ENCODE data around the gene DUSP15. TPM values are rescaled to one million over a fixed set of nuclear protein-coding genes. Genes with fewer than 3 reads are reported as not detected.
A peak's percentile ranks its signal among the peaks of the same experiment; 100 is the strongest.

DUSP15 gene
- total RNA-seq, 2 experiments from 2014 or later = not detected

GRCh38 chr20:31864521-31865400 is 5.6 kb downstream of the DUSP15 start:
- Histone ChIP-seq H3K9me3 (ENCODE audit: control insufficient read depth in 1 of 2, insufficient read depth in 1 of 2, low read length in 2 of 2) (peaks cover 0 to 12% of the 10 kb centered on the region in 2 experiments), H3K27me3 (ENCODE audit: control insufficient read depth in 1 of 2, insufficient read depth in 2 of 2, low read length in 2 of 2) (peaks cover 20 to 27% of the 10 kb centered on the region in 2 experiments), H3K36me3 (ENCODE audit: insufficient read depth, low read length) (no peaks in the 10 kb centered on the region), H3K4me1 (ENCODE audit: insufficient read depth, low read length) (peaks cover 18% of the 10 kb centered on the region), H3K4me3 (ENCODE audit: low read length) (no peak overlapping the region), H3K27ac (ENCODE audit: low read depth in 1 of 2, low read length in 2 of 2) (no peak overlapping the region)
- Mint-ChIP-seq H3K9me3 (no peaks in the 10 kb centered on the region), H3K27ac (no peak overlapping the region), H3K36me3 (ENCODE audit: low read depth) (no peaks in the 10 kb centered on the region), H3K27me3 (peaks cover 29% of the 10 kb centered on the region), H3K4me3 (no peak overlapping the region), H3K4me1 (ENCODE audit: low read depth) (peaks cover 17% of the 10 kb centered on the region)
- CTCF ChIA-PET = interaction anchor here (0.7 kb wide), 1 partner anchor 12 kb away, joined by 4 read pairs; no protein-coding TSS in a partner anchor
- no peak for TF ChIP-seq CTCF (IDR thresholded peaks at IDR 0.05)
- POLR2A ChIA-PET = no interaction called here
- no peak for ATAC-seq (ENCODE audit: poor library complexity)
- DNase-seq = no peak
- intact Hi-C loops (cut with DNase I, micrococcal nuclease) = no loop called here

- ATAC-seq (ENCODE audit: poor library complexity) (no peak), DNase-seq (no peak)
- H3K4me3 Mint-ChIP-seq = no peak overlapping the region
- peaks cover 16% of the 10 kb centered on the region for H3K27me3 Mint-ChIP-seq
- no peak overlapping the region for H3K4me3 ChIP-seq (ENCODE audit: low read length)
- H3K27me3 ChIP-seq (ENCODE audit: control insufficient read depth in 1 of 2, insufficient read depth in 2 of 2, low read length in 2 of 2) = peaks cover 21 to 26% of the 10 kb centered on the region in 2 experiments
- no peak overlapping the region for H3K27ac ChIP-seq (ENCODE audit: low read depth in 1 of 2, low read length in 2 of 2)
- CTCF ChIA-PET = interaction anchor here (1.3 kb wide), 1 partner anchor 11 kb away, joined by 3 read pairs; no protein-coding TSS in a partner anchor
- peaks cover 15% of the 10 kb centered on the region for H3K4me1 ChIP-seq (ENCODE audit: insufficient read depth, low read length)
- H3K9me3 Mint-ChIP-seq = no peaks in the 10 kb centered on the region
- no peak for TF ChIP-seq CTCF (IDR thresholded peaks at IDR 0.05)
- H3K36me3 ChIP-seq (ENCODE audit: insufficient read depth, low read length) = no peaks in the 10 kb centered on the region
- H3K36me3 Mint-ChIP-seq (ENCODE audit: low read depth) = no peaks in the 10 kb centered on the region
- POLR2A ChIA-PET = no interaction called here
- peaks cover 0 to 9% of the 10 kb centered on the region in 2 experiments for H3K9me3 ChIP-seq (ENCODE audit: control insufficient read depth in 1 of 2, insufficient read depth in 1 of 2, low read length in 2 of 2)
- H3K27ac Mint-ChIP-seq = no peak overlapping the region
- peaks cover 13% of the 10 kb centered on the region for H3K4me1 Mint-ChIP-seq (ENCODE audit: low read depth)
- intact Hi-C loops (cut with DNase I, micrococcal nuclease) = no loop called here
These were observed 6.8 kb downstream of the DUSP15 start for GRCh38 chr20:31863296-31864085.

- H3K27ac ChIP-seq (ENCODE audit: low read depth in 1 of 2, low read length in 2 of 2) = no peak overlapping the region
- intact Hi-C loops (cut with DNase I, micrococcal nuclease) = no loop called here
- H3K36me3 ChIP-seq (ENCODE audit: insufficient read depth, low read length) = no peaks in the 10 kb centered on the region
- ChIA-PET CTCF (interaction anchor here (1.3 kb wide), 1 partner anchor 10 kb away, joined by 3 read pairs; no protein-coding TSS in a partner anchor), POLR2A (no interaction called here)
- ATAC-seq (ENCODE audit: poor library complexity) (no peak), DNase-seq (no peak)
- H3K4me1 ChIP-seq (ENCODE audit: insufficient read depth, low read length) = peaks cover 22% of the 10 kb centered on the region
- peaks cover 0 to 13% of the 10 kb centered on the region in 2 experiments for H3K9me3 ChIP-seq (ENCODE audit: control insufficient read depth in 1 of 2, insufficient read depth in 1 of 2, low read length in 2 of 2)
- peaks cover 13% of the 10 kb centered on the region for H3K4me1 Mint-ChIP-seq (ENCODE audit: low read depth)
- peaks cover 11% of the 10 kb centered on the region for H3K27me3 Mint-ChIP-seq
- H3K4me3 Mint-ChIP-seq = peak overlapping the region; percentile 86
- no peak for TF ChIP-seq CTCF (IDR thresholded peaks at IDR 0.05)
- no peak overlapping the region for H3K27ac Mint-ChIP-seq
- no peaks in the 10 kb centered on the region for H3K9me3 Mint-ChIP-seq
- H3K27me3 ChIP-seq (ENCODE audit: control insufficient read depth in 1 of 2, insufficient read depth in 2 of 2, low read length in 2 of 2) = peaks cover 30 to 36% of the 10 kb centered on the region in 2 experiments
- no peaks in the 10 kb centered on the region for H3K36me3 Mint-ChIP-seq (ENCODE audit: low read depth)
- no peak overlapping the region for H3K4me3 ChIP-seq (ENCODE audit: low read length)
These were observed 7.8 kb downstream of the DUSP15 start for GRCh38 chr20:31862506-31862905.

Data from CD4-positive, alpha-beta T cell (primary cell).